ENCODE measurements around the gene CCDC69. TPM values are rescaled to one million over a fixed set of nuclear protein-coding genes. Genes with fewer than 3 reads are reported as not detected.

CCDC69 gene, protein sequence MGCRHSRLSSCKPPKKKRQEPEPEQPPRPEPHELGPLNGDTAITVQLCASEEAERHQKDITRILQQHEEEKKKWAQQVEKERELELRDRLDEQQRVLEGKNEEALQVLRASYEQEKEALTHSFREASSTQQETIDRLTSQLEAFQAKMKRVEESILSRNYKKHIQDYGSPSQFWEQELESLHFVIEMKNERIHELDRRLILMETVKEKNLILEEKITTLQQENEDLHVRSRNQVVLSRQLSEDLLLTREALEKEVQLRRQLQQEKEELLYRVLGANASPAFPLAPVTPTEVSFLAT
- total RNA-seq (2021; fragmentation: NEBNext Ultra II Directional; extraction: Animal tissue kit (Norgen Biotek cat#: 25700)) = 10.8 and 11.5 TPM in 2 replicates
- 6.4 and 8.4 TPM in 2 replicates for polyA plus RNA-seq (2011; rRNA removed)
- 9.6 TPM for polyA plus RNA-seq (2011; cell fraction: cytosol; rRNA removed)
- polyA plus RNA-seq (2011; cell fraction: nucleus; rRNA removed) = 5.8 TPM
- polyA plus RNA-seq (2012, experiment 1 of 2) = 9.0 to 9.4 TPM (median 9.1 TPM) in 4 replicates
- polyA plus RNA-seq (2012, experiment 2 of 2) = 8.2 TPM
- polyA plus RNA-seq (2013, experiment 1 of 2) = 7.8 TPM
- polyA plus RNA-seq (2013, experiment 2 of 2) = 7.9 TPM
- 8.5 and 10.7 TPM in 2 replicates for polyA minus RNA-seq (2011; rRNA and poly(A)+ RNA removed)
- polyA minus RNA-seq (2011; cell fraction: cytosol; rRNA and poly(A)+ RNA removed) = 4.3 TPM
- 6.9 TPM for polyA minus RNA-seq (2011; cell fraction: nucleus; rRNA and poly(A)+ RNA removed)
- long read RNA-seq, experiment 1, partial matches to known transcripts = 1 of 12 reads
- long read RNA-seq, experiment 1, other reads (novel, unspliced or antisense) = 10 of 12 reads
- long read RNA-seq, experiment 2 = 0 reads

DNA sequence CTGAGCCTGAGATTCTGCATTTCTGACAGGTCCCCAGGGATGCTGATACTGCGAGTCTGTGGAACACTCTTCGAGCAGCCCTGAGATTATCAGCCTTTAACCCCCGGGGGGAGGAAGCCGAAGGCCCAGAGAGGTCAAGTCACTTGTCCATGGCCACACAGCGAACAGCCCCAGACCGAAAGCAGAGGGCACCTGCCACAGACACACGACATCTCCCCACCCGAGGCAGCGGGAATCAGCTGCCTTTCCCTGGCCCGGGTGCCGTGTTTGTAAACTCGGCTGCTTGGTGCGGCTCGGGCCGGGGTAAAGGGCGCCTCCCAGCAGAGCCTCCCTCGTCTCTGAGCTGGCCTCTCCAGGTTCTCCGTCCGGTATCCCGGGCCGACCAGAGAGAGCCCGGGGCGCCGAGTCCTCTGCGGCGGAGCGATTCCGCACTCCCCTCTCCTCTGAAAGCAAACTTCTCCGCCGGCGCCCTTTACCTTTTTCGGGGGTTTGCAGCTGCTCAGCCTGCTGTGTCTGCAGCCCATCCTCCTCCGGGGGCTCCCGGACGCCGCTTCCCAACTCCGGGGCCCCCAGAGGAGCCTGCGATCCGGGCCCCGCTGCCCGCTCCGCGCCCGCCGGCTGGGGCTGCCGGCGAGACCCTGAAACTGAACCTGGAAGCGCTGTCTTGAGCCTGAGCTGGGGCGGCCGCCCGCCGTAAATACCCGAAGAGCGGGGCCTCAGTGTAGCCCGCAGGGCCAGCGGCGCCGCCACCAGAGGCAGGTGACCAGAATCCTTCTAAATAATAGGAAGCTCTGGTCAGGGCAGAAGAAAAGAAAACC is at the start of gene CCDC69:
TSS of gene CCDC69 (minus strand) at position 646 of the 818 bp plus-strand sequence. CDS start at position 524, 122 bp downstream.
- H4K20me1 ChIP-seq (replicated peaks in 1 of 2; ENCODE audit: control insufficient read depth in 1 of 2, insufficient read depth in 2 of 2, low read length in 2 of 2) = peaks cover 0 to 2% of the 10 kb centered on the region in 2 experiments
- H3K56ac ChIP-seq (replicated peaks; ENCODE audit: insufficient read length, low read depth, low read length) = no peak within 1 kb of the TSS
- peaks cover 2 to 12% (median 6%) of the 10 kb centered on the region in 4 experiments for H3K4me1 ChIP-seq (replicated peaks in 1 of 4; ENCODE audit: control insufficient read depth in 3 of 4, insufficient read depth in 4 of 4, low read length in 3 of 4)
- H4K91ac ChIP-seq (replicated peaks; ENCODE audit: insufficient read length, low read length) = no peak within 1 kb of the TSS
- H3K9me3 ChIP-seq (ENCODE audit: insufficient read depth in 2 of 2, low read depth in 1 of 2, low read length in 1 of 2) = no peaks in the 10 kb centered on the region
- 4% methylated on average over 57 of the region's 58 CpGs; no CpG with 5 or more reads in 1 of the 2 experiments for WGBS, 2 experiments (ENCODE audit: extremely low coverage in 1 of 2, insufficient coverage in 1 of 2, insufficient read length in 1 of 2, insufficient replicate concordance in 2 of 2, low coverage in 1 of 2, low lambda C conversion rate in 2 of 2, missing lambda C conversion rate in 1 of 2)
- ChIA-PET CTCF (ENCODE audit: partially characterized antibody) (interaction anchor here (0.5 to 5.2 kb wide), 23 partner anchors 10 to 300 kb away, joined by 3 to 56 read pairs (median 4); partner anchors contain the start of gene GM2A), POLR2A (ENCODE audit: partially characterized antibody) (interaction anchor here (0.9 to 2.2 kb wide), 8 partner anchors 8 to 275 kb away, joined by 3 to 13 read pairs (median 4); partner anchors contain the start of gene GM2A)
- no peak within 1 kb of the TSS for H3K18ac ChIP-seq (ENCODE audit: extremely low read depth, low read length)
- peaks cover 0 to 2% (median 0%) of the 10 kb centered on the region in 4 experiments; a peak in 3 of 7 replicates for H3K27me3 ChIP-seq (replicated peaks in 1 of 4; ENCODE audit: control insufficient read depth in 3 of 4, extremely low read depth in 1 of 4, insufficient read depth in 3 of 4, low read length in 3 of 4)
- H2BK12ac ChIP-seq (ENCODE audit: low read depth, low read length) = peak within 1 kb of the TSS; percentile 30; the same call in 1 of the 2 replicates
- no peak within 1 kb of the TSS for H2BK120ac ChIP-seq (replicated peaks; ENCODE audit: low read depth, low read length)
- peak within 1 kb of the TSS; percentile 53 to 73 (median 66) for H3K4me3 ChIP-seq (ENCODE audit: extremely low read depth in 1 of 4, insufficient read depth in 2 of 4, low read depth in 3 of 4, low read length in 4 of 4)
- H3K9ac ChIP-seq (replicated peaks in 1 of 4; ENCODE audit: extremely low read depth in 1 of 4, low read depth in 3 of 4, low read length in 3 of 4) = peak within 1 kb of the TSS in 2 of 4 experiments; percentile 29 to 39; a peak in 2 of 7 replicates
- H3K4me2 ChIP-seq (ENCODE audit: insufficient read depth in 1 of 2, low read depth in 2 of 2, low read length in 2 of 2) = peak within 1 kb of the TSS; percentile 80 to 85
- no peak within 1 kb of the TSS for H4K5ac ChIP-seq (ENCODE audit: insufficient read length, low read depth, low read length)
- H3K27ac ChIP-seq (ENCODE audit: low read depth, low read length) = no peak within 1 kb of the TSS
- no peak within 1 kb of the TSS for H3K4ac ChIP-seq (replicated peaks; ENCODE audit: insufficient read length, low read depth, low read length)
- H4K8ac ChIP-seq (ENCODE audit: extremely low read depth, insufficient read depth, low read length) = peak within 1 kb of the TSS; percentile 81
- no peaks in the 10 kb centered on the region for H3K36me3 ChIP-seq (ENCODE audit: control insufficient read depth in 2 of 4, insufficient read depth in 4 of 4, low read length in 3 of 4)
- no peak within 1 kb of the TSS for H3K14ac ChIP-seq (ENCODE audit: insufficient read length)
- peak in 1 of 2 experiments; percentile 85 for DNase-seq (ENCODE audit: low read depth in 1 of 2, low spot score in 2 of 2)
- no peaks in the 10 kb centered on the region for H3K79me2 ChIP-seq (ENCODE audit: control insufficient read depth in 1 of 2, insufficient read depth in 2 of 2, low read length in 2 of 2)
- H2BK20ac ChIP-seq (ENCODE audit: low read length) = no peak within 1 kb of the TSS
- H3K79me1 ChIP-seq (ENCODE audit: low read depth, low read length) = peaks cover 3% of the 10 kb centered on the region; the same call in 1 of the 2 replicates
- H3K23me2 ChIP-seq (ENCODE audit: low read depth, low read length) = peaks cover 5% of the 10 kb centered on the region; the same call in 1 of the 2 replicates
- H2AK5ac ChIP-seq (ENCODE audit: low read depth, low read length) = no peak within 1 kb of the TSS
- peak within 1 kb of the TSS; percentile 36; the same call in 1 of the 2 replicates for H2AFZ ChIP-seq (ENCODE audit: low read length)
- no peak within 1 kb of the TSS for H2BK15ac ChIP-seq (ENCODE audit: low read length)
- no peak within 1 kb of the TSS for H3K23ac ChIP-seq (ENCODE audit: insufficient read length)
- no peak for FAIRE-seq
- H2BK5ac ChIP-seq (ENCODE audit: low read depth, low read length) = no peak within 1 kb of the TSS
- TF ChIP-seq CEBPB (IDR thresholded peaks at IDR 0.05; ENCODE audit: low read depth, low read length) (no peak), SIX5 (IDR thresholded peaks at IDR 0.05; ENCODE audit: low read depth, low read length) (no peak), GABPA (IDR thresholded peaks at IDR 0.05; ENCODE audit: borderline replicate concordance, insufficient read depth, low read length) (no peak), CBX8 (IDR thresholded peaks at IDR 0.05; ENCODE audit: borderline replicate concordance, low read depth, low read length) (no peak), EZH2 (IDR thresholded peaks at IDR 0.05; ENCODE audit: low read depth, low read length, severe bottlenecking) (no peak), TAF1 (IDR thresholded peaks at IDR 0.05; ENCODE audit: low read depth, low read length) (no peak), SIN3A (conservative IDR thresholded peaks at IDR 0.05 in 1 of 2, IDR thresholded peaks at IDR 0.05 in 1 of 2; ENCODE audit: low read depth in 1 of 2, low read length in 2 of 2) (no peak)
